ENCODE results near the gene TRMO. TPM values are rescaled to one million over a fixed set of nuclear protein-coding genes. Genes with fewer than 3 reads are reported as not detected.

The TRMO gene
- total and polyA plus RNA-seq, 9 of the 15 experiments (the other 6 are each of a cell fraction or from before 2014, with no cell fraction given): 5.6 to 22.4 (median 16.2) TPM

DNA sequence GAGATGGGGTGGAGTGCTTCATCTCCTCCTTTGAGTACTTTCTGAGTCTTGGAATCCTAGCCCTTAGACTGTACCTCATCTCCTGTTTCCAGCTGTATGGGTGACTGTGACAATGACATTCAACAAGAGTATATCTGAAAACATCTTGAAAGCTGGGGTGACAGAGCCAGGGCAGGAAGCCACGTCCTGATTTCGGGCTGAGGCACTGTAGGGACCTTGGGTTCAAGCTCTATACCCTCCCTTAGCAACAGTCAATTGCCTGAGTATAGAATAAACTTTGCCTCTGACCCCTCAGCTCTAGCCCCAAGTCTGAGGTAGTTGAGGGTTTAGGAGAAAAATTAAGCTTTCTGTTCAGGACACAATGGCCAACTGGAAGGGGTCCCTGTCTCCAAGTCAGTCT, 63.0 kb downstream of the TRMO start:
- CTCF ChIA-PET (ENCODE audit: low intra/inter-chr PET ratio): no interaction called here
- peaks cover 0 to 8% of the 10 kb centered on the region in 2 experiments; a peak in 1 of 5 replicates for H3K4me1 ChIP-seq (replicated peaks in 1 of 2; ENCODE audit: control insufficient read depth in 2 of 2, insufficient read depth in 2 of 2, low read length in 2 of 2)
- H3K4me3 ChIP-seq: no peak overlapping the region
- in situ Hi-C loops (cut with MboI): no loop called here
- no peaks in the 10 kb centered on the region for H3K79me2 ChIP-seq (ENCODE audit: control insufficient read depth, insufficient read depth, low read length)
- H3K9me1 ChIP-seq (ENCODE audit: control insufficient read depth, insufficient read depth, low read length): no peaks in the 10 kb centered on the region
- POLR2A ChIA-PET: interaction anchor here (0.6 to 0.8 kb wide), 4 partner anchors 16 to 1714 kb away, joined by 3 to 4 read pairs (median 3); no protein-coding TSS in a partner anchor
- ATAC-seq (no peak), DNase-seq (ENCODE audit: extremely low read depth in 1 of 4, low spot score in 3 of 4) (no peak), FAIRE-seq (no peak)
- no peak overlapping the region for H3K9ac ChIP-seq (ENCODE audit: insufficient read depth in 1 of 2, low read depth in 2 of 2, low read length in 2 of 2)
- no peak overlapping the region for H2AFZ ChIP-seq (ENCODE audit: low read depth, low read length)
- H3K9me3 ChIP-seq (replicated peaks; ENCODE audit: control insufficient read depth, insufficient read depth, low read depth, low read length): no peaks in the 10 kb centered on the region
- H3K27ac ChIP-seq (ENCODE audit: extremely low read depth, low read depth, low read length): no peak overlapping the region
- BruUV-seq (replicated peaks): no TSS peak
- intact Hi-C loops (cut with micrococcal nuclease): no loop called here
- H3K4me2 ChIP-seq (ENCODE audit: insufficient read depth, low read length): no peak overlapping the region
- peaks cover 50 to 77% of the 10 kb centered on the region in 2 experiments for H3K27me3 ChIP-seq (ENCODE audit: control insufficient read depth in 2 of 2, insufficient read depth in 2 of 2, low read length in 2 of 2)
- WGBS (ENCODE audit: insufficient coverage, low coverage, missing lambda C conversion rate): 0% methylated on average over 2 of the region's 2 CpGs
- no peaks in the 10 kb centered on the region for H4K20me1 ChIP-seq (replicated peaks; ENCODE audit: control insufficient read depth, insufficient read depth, low read length)
- no peaks in the 10 kb centered on the region for H3K36me3 ChIP-seq (ENCODE audit: control insufficient read depth, insufficient read depth, low read length)
- TF ChIP-seq RBM15 (IDR thresholded peaks at IDR 0.05; ENCODE audit: insufficient read depth, low read length) (no peak), HDAC6 (IDR thresholded peaks at IDR 0.05; ENCODE audit: low read depth, low read length) (no peak), ZNF589 (CRISPR knock-in tag; IDR thresholded peaks at IDR 0.05; ENCODE audit: low read depth) (no peak), STAT6 (CRISPR knock-in tag; IDR thresholded peaks at IDR 0.05) (no peak), CBFB (CRISPR knock-in tag; IDR thresholded peaks at IDR 0.05) (no peak)
- TF ChIP-seq, protein P1, sequence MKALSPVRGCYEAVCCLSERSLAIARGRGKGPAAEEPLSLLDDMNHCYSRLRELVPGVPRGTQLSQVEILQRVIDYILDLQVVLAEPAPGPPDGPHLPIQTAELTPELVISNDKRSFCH (CRISPR knock-in tag; IDR thresholded peaks at IDR 0.05): no peak
- TF ChIP-seq, protein P1 (tag; IDR thresholded peaks at IDR 0.05): no peak
- TF ChIP-seq, protein P2, sequence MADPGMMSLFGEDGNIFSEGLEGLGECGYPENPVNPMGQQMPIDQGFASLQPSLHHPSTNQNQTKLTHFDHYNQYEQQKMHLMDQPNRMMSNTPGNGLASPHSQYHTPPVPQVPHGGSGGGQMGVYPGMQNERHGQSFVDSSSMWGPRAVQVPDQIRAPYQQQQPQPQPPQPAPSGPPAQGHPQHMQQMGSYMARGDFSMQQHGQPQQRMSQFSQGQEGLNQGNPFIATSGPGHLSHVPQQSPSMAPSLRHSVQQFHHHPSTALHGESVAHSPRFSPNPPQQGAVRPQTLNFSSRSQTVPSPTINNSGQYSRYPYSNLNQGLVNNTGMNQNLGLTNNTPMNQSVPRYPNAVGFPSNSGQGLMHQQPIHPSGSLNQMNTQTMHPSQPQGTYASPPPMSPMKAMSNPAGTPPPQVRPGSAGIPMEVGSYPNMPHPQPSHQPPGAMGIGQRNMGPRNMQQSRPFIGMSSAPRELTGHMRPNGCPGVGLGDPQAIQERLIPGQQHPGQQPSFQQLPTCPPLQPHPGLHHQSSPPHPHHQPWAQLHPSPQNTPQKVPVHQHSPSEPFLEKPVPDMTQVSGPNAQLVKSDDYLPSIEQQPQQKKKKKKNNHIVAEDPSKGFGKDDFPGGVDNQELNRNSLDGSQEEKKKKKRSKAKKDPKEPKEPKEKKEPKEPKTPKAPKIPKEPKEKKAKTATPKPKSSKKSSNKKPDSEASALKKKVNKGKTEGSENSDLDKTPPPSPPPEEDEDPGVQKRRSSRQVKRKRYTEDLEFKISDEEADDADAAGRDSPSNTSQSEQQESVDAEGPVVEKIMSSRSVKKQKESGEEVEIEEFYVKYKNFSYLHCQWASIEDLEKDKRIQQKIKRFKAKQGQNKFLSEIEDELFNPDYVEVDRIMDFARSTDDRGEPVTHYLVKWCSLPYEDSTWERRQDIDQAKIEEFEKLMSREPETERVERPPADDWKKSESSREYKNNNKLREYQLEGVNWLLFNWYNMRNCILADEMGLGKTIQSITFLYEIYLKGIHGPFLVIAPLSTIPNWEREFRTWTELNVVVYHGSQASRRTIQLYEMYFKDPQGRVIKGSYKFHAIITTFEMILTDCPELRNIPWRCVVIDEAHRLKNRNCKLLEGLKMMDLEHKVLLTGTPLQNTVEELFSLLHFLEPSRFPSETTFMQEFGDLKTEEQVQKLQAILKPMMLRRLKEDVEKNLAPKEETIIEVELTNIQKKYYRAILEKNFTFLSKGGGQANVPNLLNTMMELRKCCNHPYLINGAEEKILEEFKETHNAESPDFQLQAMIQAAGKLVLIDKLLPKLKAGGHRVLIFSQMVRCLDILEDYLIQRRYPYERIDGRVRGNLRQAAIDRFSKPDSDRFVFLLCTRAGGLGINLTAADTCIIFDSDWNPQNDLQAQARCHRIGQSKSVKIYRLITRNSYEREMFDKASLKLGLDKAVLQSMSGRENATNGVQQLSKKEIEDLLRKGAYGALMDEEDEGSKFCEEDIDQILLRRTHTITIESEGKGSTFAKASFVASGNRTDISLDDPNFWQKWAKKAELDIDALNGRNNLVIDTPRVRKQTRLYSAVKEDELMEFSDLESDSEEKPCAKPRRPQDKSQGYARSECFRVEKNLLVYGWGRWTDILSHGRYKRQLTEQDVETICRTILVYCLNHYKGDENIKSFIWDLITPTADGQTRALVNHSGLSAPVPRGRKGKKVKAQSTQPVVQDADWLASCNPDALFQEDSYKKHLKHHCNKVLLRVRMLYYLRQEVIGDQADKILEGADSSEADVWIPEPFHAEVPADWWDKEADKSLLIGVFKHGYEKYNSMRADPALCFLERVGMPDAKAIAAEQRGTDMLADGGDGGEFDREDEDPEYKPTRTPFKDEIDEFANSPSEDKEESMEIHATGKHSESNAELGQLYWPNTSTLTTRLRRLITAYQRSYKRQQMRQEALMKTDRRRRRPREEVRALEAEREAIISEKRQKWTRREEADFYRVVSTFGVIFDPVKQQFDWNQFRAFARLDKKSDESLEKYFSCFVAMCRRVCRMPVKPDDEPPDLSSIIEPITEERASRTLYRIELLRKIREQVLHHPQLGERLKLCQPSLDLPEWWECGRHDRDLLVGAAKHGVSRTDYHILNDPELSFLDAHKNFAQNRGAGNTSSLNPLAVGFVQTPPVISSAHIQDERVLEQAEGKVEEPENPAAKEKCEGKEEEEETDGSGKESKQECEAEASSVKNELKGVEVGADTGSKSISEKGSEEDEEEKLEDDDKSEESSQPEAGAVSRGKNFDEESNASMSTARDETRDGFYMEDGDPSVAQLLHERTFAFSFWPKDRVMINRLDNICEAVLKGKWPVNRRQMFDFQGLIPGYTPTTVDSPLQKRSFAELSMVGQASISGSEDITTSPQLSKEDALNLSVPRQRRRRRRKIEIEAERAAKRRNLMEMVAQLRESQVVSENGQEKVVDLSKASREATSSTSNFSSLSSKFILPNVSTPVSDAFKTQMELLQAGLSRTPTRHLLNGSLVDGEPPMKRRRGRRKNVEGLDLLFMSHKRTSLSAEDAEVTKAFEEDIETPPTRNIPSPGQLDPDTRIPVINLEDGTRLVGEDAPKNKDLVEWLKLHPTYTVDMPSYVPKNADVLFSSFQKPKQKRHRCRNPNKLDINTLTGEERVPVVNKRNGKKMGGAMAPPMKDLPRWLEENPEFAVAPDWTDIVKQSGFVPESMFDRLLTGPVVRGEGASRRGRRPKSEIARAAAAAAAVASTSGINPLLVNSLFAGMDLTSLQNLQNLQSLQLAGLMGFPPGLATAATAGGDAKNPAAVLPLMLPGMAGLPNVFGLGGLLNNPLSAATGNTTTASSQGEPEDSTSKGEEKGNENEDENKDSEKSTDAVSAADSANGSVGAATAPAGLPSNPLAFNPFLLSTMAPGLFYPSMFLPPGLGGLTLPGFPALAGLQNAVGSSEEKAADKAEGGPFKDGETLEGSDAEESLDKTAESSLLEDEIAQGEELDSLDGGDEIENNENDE (IDR thresholded peaks at IDR 0.05; ENCODE audit: low read depth, low read length): no peak
